ENCODE results near the gene PC. TPM values are rescaled to one million over a fixed set of nuclear protein-coding genes. Genes with fewer than 3 reads are reported as not detected.

Gene PC
- total and polyA plus RNA-seq, 2 experiments from 2014 or later = 18.3 to 21.7 TPM

DNA sequence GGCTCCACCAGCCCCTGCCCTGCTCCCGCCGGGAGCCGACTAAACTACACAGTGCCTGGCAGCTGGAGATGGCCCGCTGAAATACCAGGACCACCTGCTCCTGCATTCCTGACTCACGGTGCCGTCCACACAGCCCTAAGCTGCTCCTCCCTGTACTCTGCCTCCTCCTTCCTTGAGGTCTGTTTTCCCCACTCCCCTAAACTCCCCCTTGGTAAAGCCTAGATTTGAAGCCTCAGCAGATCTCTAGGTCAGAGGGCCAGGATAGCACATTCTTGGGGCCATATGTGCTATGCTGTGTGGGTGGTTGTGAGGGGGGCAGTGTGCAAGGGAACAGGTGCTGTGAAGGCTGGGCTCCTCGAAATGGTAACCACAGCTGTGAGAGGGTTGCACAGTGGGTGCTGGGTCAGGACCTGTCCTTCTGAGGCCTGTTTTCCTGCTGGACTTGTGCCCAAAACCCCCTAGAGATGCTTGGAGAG lies 91.6 kb downstream of the PC start:
- Mint-ChIP-seq H3K36me3 (ENCODE audit: low read depth) (peaks cover 3% of the 10 kb centered on the region; the same call in 1 of the 3 replicates), H3K4me3 (no peak overlapping the region), H3K4me1 (peaks cover 16% of the 10 kb centered on the region), H3K9me3 (no peaks in the 10 kb centered on the region; the same call in 2 of the 3 replicates), H3K27me3 (ENCODE audit: insufficient read depth, low read depth, poor library complexity) (peaks cover 18% of the 10 kb centered on the region), H3K27ac (no peak overlapping the region)
- no peaks in the 10 kb centered on the region for H3F3A ChIP-seq (replicated peaks; ENCODE audit: low read depth)
- H2AFZ ChIP-seq = no peak overlapping the region
- H3K4me1 ChIP-seq (ENCODE audit: insufficient read depth) = no peaks in the 10 kb centered on the region; the same call in 1 of the 2 replicates
- no peaks in the 10 kb centered on the region for H4K20me1 ChIP-seq (replicated peaks; ENCODE audit: insufficient read depth)
- ATAC-seq = no peak
- no peaks in the 10 kb centered on the region for H3K36me3 ChIP-seq (ENCODE audit: insufficient read depth)
- no peaks in the 10 kb centered on the region for H3K9me2 ChIP-seq (ENCODE audit: insufficient read depth)
- H3K27me3 ChIP-seq (ENCODE audit: insufficient read depth) = no peaks in the 10 kb centered on the region
- no peaks in the 10 kb centered on the region for H3K79me2 ChIP-seq (replicated peaks; ENCODE audit: insufficient read depth)
- TF ChIP-seq EZH2phosphoT487 (IDR thresholded peaks at IDR 0.05; ENCODE audit: unreplicated experiment) = no peak
- TF ChIP-seq STAT1 (IDR thresholded peaks at IDR 0.05; ENCODE audit: unreplicated experiment) = no peak
- no peak for TF ChIP-seq REST (IDR thresholded peaks at IDR 0.05; ENCODE audit: unreplicated experiment)
- TF ChIP-seq, protein P1, sequence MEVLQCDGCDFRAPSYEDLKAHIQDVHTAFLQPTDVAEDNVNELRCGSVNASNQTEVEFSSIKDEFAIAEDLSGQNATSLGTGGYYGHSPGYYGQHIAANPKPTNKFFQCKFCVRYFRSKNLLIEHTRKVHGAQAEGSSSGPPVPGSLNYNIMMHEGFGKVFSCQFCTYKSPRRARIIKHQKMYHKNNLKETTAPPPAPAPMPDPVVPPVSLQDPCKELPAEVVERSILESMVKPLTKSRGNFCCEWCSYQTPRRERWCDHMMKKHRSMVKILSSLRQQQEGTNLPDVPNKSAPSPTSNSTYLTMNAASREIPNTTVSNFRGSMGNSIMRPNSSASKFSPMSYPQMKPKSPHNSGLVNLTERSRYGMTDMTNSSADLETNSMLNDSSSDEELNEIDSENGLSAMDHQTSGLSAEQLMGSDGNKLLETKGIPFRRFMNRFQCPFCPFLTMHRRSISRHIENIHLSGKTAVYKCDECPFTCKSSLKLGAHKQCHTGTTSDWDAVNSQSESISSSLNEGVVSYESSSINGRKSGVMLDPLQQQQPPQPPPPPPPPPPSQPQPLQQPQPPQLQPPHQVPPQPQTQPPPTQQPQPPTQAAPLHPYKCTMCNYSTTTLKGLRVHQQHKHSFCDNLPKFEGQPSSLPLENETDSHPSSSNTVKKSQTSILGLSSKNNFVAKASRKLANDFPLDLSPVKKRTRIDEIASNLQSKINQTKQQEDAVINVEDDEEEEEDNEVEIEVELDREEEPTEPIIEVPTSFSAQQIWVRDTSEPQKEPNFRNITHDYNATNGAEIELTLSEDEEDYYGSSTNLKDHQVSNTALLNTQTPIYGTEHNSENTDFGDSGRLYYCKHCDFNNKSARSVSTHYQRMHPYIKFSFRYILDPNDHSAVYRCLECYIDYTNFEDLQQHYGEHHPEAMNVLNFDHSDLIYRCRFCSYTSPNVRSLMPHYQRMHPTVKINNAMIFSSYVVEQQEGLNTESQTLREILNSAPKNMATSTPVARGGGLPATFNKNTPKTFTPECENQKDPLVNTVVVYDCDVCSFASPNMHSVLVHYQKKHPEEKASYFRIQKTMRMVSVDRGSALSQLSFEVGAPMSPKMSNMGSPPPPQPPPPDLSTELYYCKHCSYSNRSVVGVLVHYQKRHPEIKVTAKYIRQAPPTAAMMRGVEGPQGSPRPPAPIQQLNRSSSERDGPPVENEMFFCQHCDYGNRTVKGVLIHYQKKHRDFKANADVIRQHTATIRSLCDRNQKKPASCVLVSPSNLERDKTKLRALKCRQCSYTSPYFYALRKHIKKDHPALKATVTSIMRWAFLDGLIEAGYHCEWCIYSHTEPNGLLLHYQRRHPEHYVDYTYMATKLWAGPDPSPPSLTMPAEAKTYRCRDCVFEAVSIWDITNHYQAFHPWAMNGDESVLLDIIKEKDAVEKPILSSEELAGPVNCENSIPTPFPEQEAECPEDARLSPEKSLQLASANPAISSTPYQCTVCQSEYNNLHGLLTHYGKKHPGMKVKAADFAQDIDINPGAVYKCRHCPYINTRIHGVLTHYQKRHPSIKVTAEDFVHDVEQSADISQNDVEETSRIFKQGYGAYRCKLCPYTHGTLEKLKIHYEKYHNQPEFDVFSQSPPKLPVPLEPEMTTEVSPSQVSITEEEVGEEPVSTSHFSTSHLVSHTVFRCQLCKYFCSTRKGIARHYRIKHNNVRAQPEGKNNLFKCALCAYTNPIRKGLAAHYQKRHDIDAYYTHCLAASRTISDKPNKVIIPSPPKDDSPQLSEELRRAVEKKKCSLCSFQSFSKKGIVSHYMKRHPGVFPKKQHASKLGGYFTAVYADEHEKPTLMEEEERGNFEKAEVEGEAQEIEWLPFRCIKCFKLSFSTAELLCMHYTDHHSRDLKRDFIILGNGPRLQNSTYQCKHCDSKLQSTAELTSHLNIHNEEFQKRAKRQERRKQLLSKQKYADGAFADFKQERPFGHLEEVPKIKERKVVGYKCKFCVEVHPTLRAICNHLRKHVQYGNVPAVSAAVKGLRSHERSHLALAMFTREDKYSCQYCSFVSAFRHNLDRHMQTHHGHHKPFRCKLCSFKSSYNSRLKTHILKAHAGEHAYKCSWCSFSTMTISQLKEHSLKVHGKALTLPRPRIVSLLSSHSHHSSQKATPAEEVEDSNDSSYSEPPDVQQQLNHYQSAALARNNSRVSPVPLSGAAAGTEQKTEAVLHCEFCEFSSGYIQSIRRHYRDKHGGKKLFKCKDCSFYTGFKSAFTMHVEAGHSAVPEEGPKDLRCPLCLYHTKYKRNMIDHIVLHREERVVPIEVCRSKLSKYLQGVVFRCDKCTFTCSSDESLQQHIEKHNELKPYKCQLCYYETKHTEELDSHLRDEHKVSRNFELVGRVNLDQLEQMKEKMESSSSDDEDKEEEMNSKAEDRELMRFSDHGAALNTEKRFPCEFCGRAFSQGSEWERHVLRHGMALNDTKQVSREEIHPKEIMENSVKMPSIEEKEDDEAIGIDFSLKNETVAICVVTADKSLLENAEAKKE (CRISPR knock-in tag; IDR thresholded peaks at IDR 0.05) = no peak
- DNase-seq (ENCODE audit: low spot score) = no peak
- no peak overlapping the region for H3K27ac ChIP-seq (ENCODE audit: low read depth)
- H3K4me3 ChIP-seq = no peak overlapping the region
- no peak overlapping the region for H3K4me2 ChIP-seq
